Stimulated activated effector memory CD8-positive, alpha-beta T cell treated with anti-CD3 and anti-CD28 coated beads, Interleukin-12 subunit alpha, Interleukin-12 subunit beta, amount 100 ng/mL, for 72 hours (primary cell): ENCODE results near the gene GMIP.
A peak's percentile ranks its signal among the peaks of the same experiment; 100 is the strongest.
"Not testable (repeated sequence)": the region's sequence is repeated elsewhere in the genome, so short reads cannot be mapped to it uniquely, and the experiment has no call there.

Source experiments
- ATAC-seq: fragments of 150-1000 bp; cut with Tn5 transposase; 2 replicates; pipeline ENCODE4 v1.10.0; 2021
- DNase-seq, 2 donors: peaks; one replicate each; pipeline ENCODE4 v3.0.0; 2021 to 2022; ENCODE audit warnings: low spot score in 2 of 2
- H3K27ac Mint-ChIP-seq: one replicate; pipeline ENCODE4 v1.8.0; 2022; ENCODE audit warnings: mild to moderate bottlenecking, mixed read lengths
- H3K36me3 Mint-ChIP-seq: one replicate; pipeline ENCODE4 v1.8.0; 2022; ENCODE audit warnings: mild to moderate bottlenecking, mixed read lengths
- H3K4me1 Mint-ChIP-seq: one replicate; pipeline ENCODE4 v1.8.0; 2022; ENCODE audit warnings: mixed read lengths
- H3K4me3 Mint-ChIP-seq: one replicate; pipeline ENCODE4 v1.8.0; 2022; ENCODE audit warnings: mild to moderate bottlenecking, mixed read lengths
- H3K9me3 Mint-ChIP-seq: one replicate; pipeline ENCODE4 v1.8.0; 2022; ENCODE audit warnings: mixed read lengths

The GMIP gene, protein sequence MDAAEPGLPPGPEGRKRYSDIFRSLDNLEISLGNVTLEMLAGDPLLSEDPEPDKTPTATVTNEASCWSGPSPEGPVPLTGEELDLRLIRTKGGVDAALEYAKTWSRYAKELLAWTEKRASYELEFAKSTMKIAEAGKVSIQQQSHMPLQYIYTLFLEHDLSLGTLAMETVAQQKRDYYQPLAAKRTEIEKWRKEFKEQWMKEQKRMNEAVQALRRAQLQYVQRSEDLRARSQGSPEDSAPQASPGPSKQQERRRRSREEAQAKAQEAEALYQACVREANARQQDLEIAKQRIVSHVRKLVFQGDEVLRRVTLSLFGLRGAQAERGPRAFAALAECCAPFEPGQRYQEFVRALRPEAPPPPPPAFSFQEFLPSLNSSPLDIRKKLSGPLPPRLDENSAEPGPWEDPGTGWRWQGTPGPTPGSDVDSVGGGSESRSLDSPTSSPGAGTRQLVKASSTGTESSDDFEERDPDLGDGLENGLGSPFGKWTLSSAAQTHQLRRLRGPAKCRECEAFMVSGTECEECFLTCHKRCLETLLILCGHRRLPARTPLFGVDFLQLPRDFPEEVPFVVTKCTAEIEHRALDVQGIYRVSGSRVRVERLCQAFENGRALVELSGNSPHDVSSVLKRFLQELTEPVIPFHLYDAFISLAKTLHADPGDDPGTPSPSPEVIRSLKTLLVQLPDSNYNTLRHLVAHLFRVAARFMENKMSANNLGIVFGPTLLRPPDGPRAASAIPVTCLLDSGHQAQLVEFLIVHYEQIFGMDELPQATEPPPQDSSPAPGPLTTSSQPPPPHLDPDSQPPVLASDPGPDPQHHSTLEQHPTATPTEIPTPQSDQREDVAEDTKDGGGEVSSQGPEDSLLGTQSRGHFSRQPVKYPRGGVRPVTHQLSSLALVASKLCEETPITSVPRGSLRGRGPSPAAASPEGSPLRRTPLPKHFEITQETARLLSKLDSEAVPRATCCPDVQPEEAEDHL

GRCh38 chr19:19643158-19644053 lies at the start of gene GMIP:
GMIP (minus strand) TSS chr19:19643657; CDS start chr19:19643529, 128 bp downstream.
- Mint-ChIP-seq H3K9me3 (no peaks in the 10 kb centered on the region), H3K27ac (peak within 1 kb of the TSS; percentile 97), H3K4me3 (peak within 1 kb of the TSS; percentile 99), H3K4me1 (peaks cover 28% of the 10 kb centered on the region), H3K36me3 (peaks cover 96% of the 10 kb centered on the region)
- ATAC-seq (peak; percentile 88), DNase-seq (peak; percentile 80 to 92)

DNA sequence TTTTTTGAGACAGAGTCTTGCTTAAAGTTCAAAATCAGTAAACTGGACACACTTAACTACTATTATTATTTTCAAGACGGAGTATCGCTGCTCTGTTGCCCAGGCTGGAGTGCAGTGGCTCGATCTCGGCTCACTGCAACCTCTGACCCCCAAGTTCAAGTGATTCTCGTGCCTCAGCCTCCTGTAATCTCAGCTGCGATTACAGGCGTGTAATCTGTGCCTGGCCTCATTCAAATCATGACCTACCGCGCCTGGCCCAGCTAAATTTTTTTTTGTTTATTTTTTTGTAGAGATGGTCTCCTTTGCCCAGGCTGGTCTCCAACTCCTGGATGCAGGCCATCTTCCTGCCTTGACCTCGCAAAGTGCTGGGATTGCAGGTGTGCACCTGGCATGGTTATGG lies 48.2 kb upstream of the GMIP start:
- Mint-ChIP-seq H3K9me3 (no peaks in the 10 kb centered on the region), H3K27ac (no peak overlapping the region), H3K4me1 (no peaks in the 10 kb centered on the region), H3K4me3 (no peak overlapping the region), H3K36me3 (no peaks in the 10 kb centered on the region)
- no peak for ATAC-seq
- DNase-seq, result no peak

DNA sequence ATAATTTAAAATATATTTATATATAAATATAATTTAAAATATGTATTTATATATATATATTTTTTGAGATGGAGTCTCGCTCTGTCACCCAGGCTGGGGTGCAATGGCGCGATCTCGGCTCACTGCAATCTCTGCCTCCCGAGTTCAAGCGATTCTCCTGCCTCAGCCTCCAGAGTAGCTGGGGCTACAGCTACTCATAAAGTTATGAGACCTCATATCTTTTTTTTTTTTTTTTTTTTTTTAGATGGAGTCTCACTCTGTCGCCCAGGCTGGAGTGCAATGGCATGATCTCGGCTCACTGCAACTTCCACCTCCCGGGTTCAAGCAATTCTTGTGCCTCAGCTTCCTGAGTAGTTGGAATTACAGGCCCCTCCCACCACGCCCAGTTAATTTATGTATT lies 45.6 kb upstream of the GMIP start:
- not testable (repeated sequence) for DNase-seq, H3K4me3 Mint-ChIP-seq, H3K4me1 Mint-ChIP-seq, ATAC-seq, H3K27ac Mint-ChIP-seq, H3K9me3 Mint-ChIP-seq, H3K36me3 Mint-ChIP-seq

DNA sequence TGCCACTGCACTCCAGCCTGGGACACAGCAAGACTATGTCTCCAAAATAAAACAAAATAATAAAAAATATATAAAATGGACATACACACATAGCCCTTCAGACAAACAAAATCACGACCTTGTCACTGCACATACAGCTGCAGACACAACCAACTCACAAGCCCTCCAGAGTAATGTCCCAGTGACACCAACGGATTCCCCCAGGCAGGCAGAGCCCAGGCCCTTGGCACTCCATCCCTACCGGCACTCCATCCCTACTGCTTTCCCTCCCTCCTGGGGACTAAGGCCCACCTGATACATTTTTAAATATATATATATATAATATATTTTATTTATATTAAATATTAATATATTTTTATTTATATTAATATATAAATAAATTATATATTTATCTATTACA lies 43.6 kb upstream of the GMIP start:
- H3K4me1 Mint-ChIP-seq, result no peaks in the 10 kb centered on the region
- no peak overlapping the region for H3K27ac Mint-ChIP-seq
- peaks cover 29% of the 10 kb centered on the region for H3K36me3 Mint-ChIP-seq
- DNase-seq (no peak), ATAC-seq (no peak)
- peaks cover 9% of the 10 kb centered on the region for H3K9me3 Mint-ChIP-seq
- H3K4me3 Mint-ChIP-seq, result no peak overlapping the region

GRCh38 chr19:19686580-19686979 lies 43.1 kb upstream of the GMIP start:
- DNase-seq (no peak), ATAC-seq (no peak)
- Mint-ChIP-seq H3K4me1 (no peaks in the 10 kb centered on the region), H3K9me3 (peaks cover 9% of the 10 kb centered on the region), H3K36me3 (peaks cover 34% of the 10 kb centered on the region), H3K4me3 (no peak overlapping the region), H3K27ac (no peak overlapping the region)

- DNase-seq, ATAC-seq, H3K4me3 Mint-ChIP-seq, H3K4me1 Mint-ChIP-seq, H3K9me3 Mint-ChIP-seq, H3K27ac Mint-ChIP-seq: not testable (repeated sequence)
- H3K36me3 Mint-ChIP-seq, result peaks cover 39% of the 10 kb centered on the region
Observed at GRCh38 chr19:19686119-19686518, 42.7 kb upstream of the GMIP start.

GRCh38 chr19:19679176-19680073 lies 36.0 kb upstream of the GMIP start:
- Mint-ChIP-seq H3K4me3 (no peak overlapping the region), H3K36me3 (peaks cover 100% of the 10 kb centered on the region), H3K9me3 (peaks cover 2% of the 10 kb centered on the region)

GRCh38 chr19:19677579-19677978 lies 34.1 kb upstream of the GMIP start:
- H3K4me3 Mint-ChIP-seq, result no peak overlapping the region
- H3K9me3 Mint-ChIP-seq, result no peaks in the 10 kb centered on the region
- peaks cover 100% of the 10 kb centered on the region for H3K36me3 Mint-ChIP-seq
- peaks cover 16% of the 10 kb centered on the region for H3K4me1 Mint-ChIP-seq
- peak overlapping the region; percentile 80 for H3K27ac Mint-ChIP-seq
- DNase-seq, result no peak
- ATAC-seq, result no peak

More at GRCh38 chr19:19679176-19680073, 36.0 kb upstream of the GMIP start:
- Mint-ChIP-seq H3K27ac (no peak overlapping the region), H3K4me1 (peaks cover 16% of the 10 kb centered on the region)
- no peak for DNase-seq
- ATAC-seq, result no peak

DNA sequence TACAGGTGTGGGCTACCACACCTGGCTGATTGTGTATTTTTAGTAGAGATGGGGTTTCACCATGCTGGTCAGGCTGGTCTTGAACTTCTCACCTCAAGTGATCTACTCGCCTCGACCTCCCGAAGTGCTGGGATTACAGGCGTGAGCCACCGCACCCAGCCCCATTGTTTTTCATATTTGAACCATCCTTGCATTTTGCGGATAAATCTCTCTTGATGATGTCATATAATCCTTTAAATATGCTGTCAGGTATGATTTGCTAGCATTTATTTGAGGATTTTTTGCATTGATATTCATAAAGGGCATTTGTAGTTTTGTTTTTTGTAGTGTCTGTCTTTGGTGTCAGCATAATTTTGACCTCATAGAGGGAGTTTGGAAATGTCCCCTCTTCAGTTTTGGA lies 30.9 kb upstream of the GMIP start:
- Mint-ChIP-seq H3K36me3 (peaks cover 100% of the 10 kb centered on the region), H3K4me3 (no peak overlapping the region), H3K27ac (peak overlapping the region; percentile 34), H3K4me1 (peaks cover 31% of the 10 kb centered on the region), H3K9me3 (no peaks in the 10 kb centered on the region)
- ATAC-seq (no peak), DNase-seq (no peak)

GRCh38 chr19:19672816-19673215 lies 29.4 kb upstream of the GMIP start:
- H3K9me3 Mint-ChIP-seq, result no peaks in the 10 kb centered on the region
- ATAC-seq (no peak), DNase-seq (no peak)
- H3K36me3 Mint-ChIP-seq, result peaks cover 100% of the 10 kb centered on the region
- peak overlapping the region; percentile 56 for H3K27ac Mint-ChIP-seq
- peaks cover 37% of the 10 kb centered on the region for H3K4me1 Mint-ChIP-seq
- peak overlapping the region; percentile 24 for H3K4me3 Mint-ChIP-seq

GRCh38 chr19:19670070-19670551 lies 26.7 kb upstream of the GMIP start:
- H3K36me3 Mint-ChIP-seq, result peaks cover 74% of the 10 kb centered on the region
- H3K9me3 Mint-ChIP-seq, result no peaks in the 10 kb centered on the region
- H3K4me3 Mint-ChIP-seq, result peak overlapping the region; percentile 87
- ATAC-seq (no peak), DNase-seq (no peak)
- H3K27ac Mint-ChIP-seq, result peak overlapping the region; percentile 98
- peaks cover 24% of the 10 kb centered on the region for H3K4me1 Mint-ChIP-seq

- H3K4me1 Mint-ChIP-seq, result peaks cover 24% of the 10 kb centered on the region
- peak; percentile 88 for ATAC-seq
Observed at GRCh38 chr19:19668230-19669012, 25.0 kb upstream of the GMIP start, which contains the start of gene ZNF101. ZNF101 (plus strand) TSS chr19:19668839; CDS start chr19:19668964, 125 bp downstream.

DNA sequence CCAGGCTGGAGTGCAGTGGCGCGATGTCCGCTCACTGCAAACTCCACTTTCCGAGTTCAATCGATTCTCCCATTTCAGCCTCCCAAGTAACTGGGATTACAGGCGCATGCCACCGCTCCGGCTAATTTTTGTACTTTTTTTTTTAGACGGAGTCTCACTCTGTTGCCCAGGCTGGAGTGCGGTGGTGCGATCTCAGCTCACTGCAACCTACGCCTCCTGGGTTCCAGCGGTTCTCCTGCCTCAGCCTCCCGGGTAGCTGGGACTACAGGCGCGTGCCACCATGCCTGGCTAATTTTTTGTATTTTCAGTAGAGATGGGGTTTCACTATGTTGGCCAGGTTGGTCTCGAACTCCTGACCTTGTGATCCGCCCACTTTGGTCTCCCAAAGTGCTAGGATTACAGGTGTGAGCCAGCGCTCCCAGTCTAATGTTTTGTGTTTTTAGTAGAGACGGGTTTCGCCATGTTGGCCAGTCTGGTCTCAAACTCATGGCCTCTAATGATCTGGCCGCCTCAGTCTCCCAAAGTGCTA lies 22.0 kb upstream of the GMIP start:
- H3K4me3 Mint-ChIP-seq, DNase-seq, H3K27ac Mint-ChIP-seq, ATAC-seq, H3K9me3 Mint-ChIP-seq: not testable (repeated sequence)
- Mint-ChIP-seq H3K4me1 (peaks cover 40% of the 10 kb centered on the region), H3K36me3 (peaks cover 48% of the 10 kb centered on the region)

More at GRCh38 chr19:19668230-19669012, 25.0 kb upstream of the GMIP start, which contains the start of gene ZNF101:
- peak; percentile 87 to 98 for DNase-seq
- peak within 1 kb of the TSS; percentile 87 for H3K4me3 Mint-ChIP-seq
- peak within 1 kb of the TSS; percentile 98 for H3K27ac Mint-ChIP-seq
- peaks cover 64% of the 10 kb centered on the region for H3K36me3 Mint-ChIP-seq
- no peaks in the 10 kb centered on the region for H3K9me3 Mint-ChIP-seq
